Mesenchymal stem cell (in vitro differentiated cells and primary cell): ENCODE results near the gene ZNF618.

Source experiments
- DNase-seq: peaks from one replicate; pipeline ENCODE4 v3.0.0-alpha.2; 2013
- H2AFZ ChIP-seq: one replicate; pipeline ENCODE4 v1.6.1; 2013; ENCODE audit warnings: low read depth, mild to moderate bottlenecking, control low read depth, inconsistent platforms, low read length, moderate library complexity
- H2AK5ac ChIP-seq: 2 replicates; pipeline ENCODE4 v1.6.1; 2013; ENCODE audit warnings: low read length, moderate library complexity, mild to moderate bottlenecking, inconsistent platforms; ENCODE audit not compliant: severe bottlenecking
- H2BK120ac ChIP-seq: one replicate; pipeline ENCODE4 v1.6.1; 2013; ENCODE audit warnings: low read depth, mild to moderate bottlenecking, inconsistent platforms, low read length, moderate library complexity
- H2BK12ac ChIP-seq, 2 experiments: one replicate each; pipeline ENCODE4 v1.6.1; 2013; ENCODE audit warnings: inconsistent platforms in 2 of 2, low read length in 2 of 2, mild to moderate bottlenecking in 2 of 2, moderate library complexity in 2 of 2, control low read depth in 1 of 2
- H2BK15ac ChIP-seq: one replicate; pipeline ENCODE4 v1.6.1; 2013; ENCODE audit warnings: mild to moderate bottlenecking, low read depth, inconsistent platforms; ENCODE audit not compliant: poor library complexity, severe bottlenecking
- H2BK5ac ChIP-seq: 2 replicates; pipeline ENCODE4 v1.6.1; 2013; ENCODE audit warnings: low read depth, mild to moderate bottlenecking, low read length, control low read depth, inconsistent platforms; ENCODE audit not compliant: poor library complexity, severe bottlenecking
- H3K14ac ChIP-seq, 2 experiments: one replicate each; pipeline ENCODE4 v1.6.1; 2013; ENCODE audit warnings: inconsistent platforms in 2 of 2, low read length in 2 of 2, control low read depth in 1 of 2, mild to moderate bottlenecking in 1 of 2, moderate library complexity in 1 of 2
- H3K18ac ChIP-seq, 2 experiments: one replicate each; pipeline ENCODE4 v1.6.1; 2013; ENCODE audit warnings: inconsistent platforms in 2 of 2, low read length in 2 of 2, control low read depth in 1 of 2, low read depth in 1 of 2, mild to moderate bottlenecking in 1 of 2
- H3K23ac ChIP-seq, 2 experiments: one replicate each; pipeline ENCODE4 v1.6.1; 2013; ENCODE audit warnings: inconsistent platforms in 2 of 2, low read length in 2 of 2, mild to moderate bottlenecking in 2 of 2, moderate library complexity in 2 of 2, control low read depth in 1 of 2
- H3K27ac ChIP-seq: 2 replicates; pipeline ENCODE4 v1.5.1; 2013; ENCODE audit warnings: mild to moderate bottlenecking, moderate library complexity, low read length, control low read depth, inconsistent platforms; ENCODE audit not compliant: poor library complexity, severe bottlenecking
- H3K27me3 ChIP-seq, 2 experiments: 2 replicates each; pipeline versions ENCODE4 v1.6.1 to v1.7.0; 2013; ENCODE audit warnings: low read length in 2 of 2, mild to moderate bottlenecking in 2 of 2, moderate library complexity in 2 of 2, control low read depth in 1 of 2, inconsistent platforms in 1 of 2; ENCODE audit not compliant: control insufficient read depth in 1 of 2, insufficient read depth in 1 of 2
- H3K36me3 ChIP-seq, 2 experiments: 2 replicates each; pipeline versions ENCODE4 v1.6.1 to v1.7.0; 2013; ENCODE audit warnings: low read length in 2 of 2, control low read depth in 1 of 2, inconsistent platforms in 1 of 2, low read depth in 1 of 2, mild to moderate bottlenecking in 1 of 2; ENCODE audit not compliant: insufficient read depth in 2 of 2, control insufficient read depth in 1 of 2
- H3K4ac ChIP-seq, 2 experiments: one replicate each; pipeline ENCODE4 v1.6.1; 2013; ENCODE audit warnings: inconsistent platforms in 2 of 2, low read length in 2 of 2, mild to moderate bottlenecking in 2 of 2, moderate library complexity in 2 of 2, control low read depth in 1 of 2, low read depth in 1 of 2
- H3K4me1 ChIP-seq: 2 replicates; pipeline ENCODE4 v1.6.1; 2013; ENCODE audit warnings: low read depth, low read length, control low read depth; ENCODE audit not compliant: control insufficient read depth, insufficient read depth
- H3K4me2 ChIP-seq: 2 replicates; pipeline ENCODE4 v1.6.1; 2013; ENCODE audit warnings: low read length, mild to moderate bottlenecking, inconsistent platforms; ENCODE audit not compliant: poor library complexity, severe bottlenecking
- H3K4me3 ChIP-seq, 2 experiments: 2 replicates each; pipeline versions ENCODE4 v1.5.1 to v1.7.0; 2013; ENCODE audit warnings: low read length in 2 of 2, mild to moderate bottlenecking in 2 of 2, control low read depth in 1 of 2, low read depth in 1 of 2; ENCODE audit not compliant: insufficient read depth in 1 of 2
- H3K79me1 ChIP-seq: replicated peaks from 2 replicates; pipeline ENCODE4 v1.6.1; 2013; ENCODE audit warnings: mild to moderate bottlenecking, control low read depth, low read length, inconsistent platforms; ENCODE audit not compliant: poor library complexity, severe bottlenecking
- H3K9ac ChIP-seq: 2 replicates; pipeline ENCODE4 v1.7.0; 2013; ENCODE audit warnings: mild to moderate bottlenecking, low read length, moderate library complexity
- H3K9me3 ChIP-seq: 2 replicates; pipeline ENCODE4 v1.7.0; 2013; ENCODE audit warnings: mild to moderate bottlenecking, low read length; ENCODE audit not compliant: control insufficient read depth
- H4K8ac ChIP-seq: one replicate; pipeline ENCODE4 v1.6.1; 2013; ENCODE audit warnings: inconsistent platforms, mild to moderate bottlenecking, low read length, moderate library complexity
- H4K91ac ChIP-seq: one replicate; pipeline ENCODE4 v1.6.1; 2013; ENCODE audit warnings: mild to moderate bottlenecking, low read length, inconsistent platforms
- WGBS: methylation state at CpG from one replicate; pipeline ENCODE4 v1.1.7; 2013; ENCODE audit warnings: mixed read lengths; 5-methylcytosine and 5-hydroxymethylcytosine counted together

ZNF618 gene

DNA sequence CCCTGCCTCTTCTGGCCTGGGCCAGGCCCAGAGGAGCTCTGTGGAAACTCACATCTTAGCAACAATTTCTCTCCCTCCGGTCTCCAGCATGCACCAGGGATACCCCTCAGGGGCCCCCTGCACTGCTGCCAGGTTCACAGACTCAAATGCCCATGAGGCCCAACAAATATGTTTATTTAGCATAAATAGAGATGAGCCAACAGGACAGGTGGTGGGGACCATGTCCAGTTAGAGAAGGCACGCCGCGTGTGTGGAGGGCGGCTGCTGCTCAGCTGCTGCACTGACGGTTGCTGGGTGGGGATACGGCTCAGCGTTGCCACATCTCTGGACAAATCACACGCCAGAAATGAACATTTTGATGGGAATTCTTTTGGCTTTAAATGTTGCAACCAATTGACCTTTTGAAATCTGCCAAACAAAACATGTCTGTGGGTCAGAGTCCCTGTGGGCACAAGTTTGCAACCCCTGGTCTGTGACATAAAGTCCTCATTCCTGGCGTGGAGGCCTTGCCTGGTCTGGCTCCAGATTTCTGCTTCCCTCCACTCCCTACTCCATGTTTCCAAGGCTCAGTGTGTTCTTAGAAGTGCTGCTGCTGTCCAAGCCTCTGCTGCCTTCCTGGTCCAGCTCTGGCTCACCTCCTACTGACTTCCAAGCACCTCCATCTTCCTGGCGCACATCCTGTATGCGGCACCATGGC, 113.1 kb downstream of the ZNF618 start:
- Histone ChIP-seq H3K27me3 (no peaks in the 10 kb centered on the region), H2BK15ac (no peak overlapping the region), H3K4me1 (peaks cover 16% of the 10 kb centered on the region), H3K23ac (no peak overlapping the region), H2BK120ac (no peak overlapping the region), H2AK5ac (no peak overlapping the region), H2BK5ac (no peak overlapping the region), H4K8ac (no peak overlapping the region), H3K14ac (no peak overlapping the region), H3K79me1 (peaks cover 71% of the 10 kb centered on the region), H2BK12ac (no peak overlapping the region), H3K4ac (no peak overlapping the region), H3K9ac (no peak overlapping the region), H3K36me3 (peaks cover 46 to 77% of the 10 kb centered on the region in 2 experiments), H2AFZ (no peak overlapping the region), H3K27ac (no peak overlapping the region), H4K91ac (no peak overlapping the region), H3K18ac (no peak overlapping the region), H3K4me2 (no peak overlapping the region), H3K4me3 (no peak overlapping the region), H3K9me3 (no peaks in the 10 kb centered on the region)
- DNase-seq: no peak
- 97% methylated on average over 12 of the region's 12 CpGs for WGBS

- Histone ChIP-seq H3K79me1 (peaks cover 66% of the 10 kb centered on the region), H2BK15ac (no peak overlapping the region), H3K23ac (no peak overlapping the region), H2AFZ (no peak overlapping the region), H4K91ac (no peak overlapping the region), H3K27me3 (no peaks in the 10 kb centered on the region), H2AK5ac (no peak overlapping the region), H3K36me3 (peaks cover 39 to 71% of the 10 kb centered on the region in 2 experiments), H3K4me3 (no peak overlapping the region), H3K9ac (no peak overlapping the region), H3K4ac (no peak overlapping the region), H3K18ac (no peak overlapping the region), H3K27ac (no peak overlapping the region), H3K4me2 (no peak overlapping the region), H2BK12ac (no peak overlapping the region), H3K4me1 (peaks cover 9% of the 10 kb centered on the region), H4K8ac (no peak overlapping the region), H3K14ac (no peak overlapping the region), H2BK5ac (no peak overlapping the region), H2BK120ac (no peak overlapping the region), H3K9me3 (no peaks in the 10 kb centered on the region)
- WGBS: 97% methylated on average over 5 of the region's 5 CpGs
- no peak for DNase-seq
These were observed 113.8 kb downstream of the ZNF618 start for GRCh38 chr9:113989714-113990569.

GRCh38 chr9:113990570-113990907, 114.4 kb downstream of the ZNF618 start:
- Histone ChIP-seq H4K91ac (no peak overlapping the region), H2BK120ac (no peak overlapping the region), H3K36me3 (peaks cover 36 to 65% of the 10 kb centered on the region in 2 experiments), H3K23ac (no peak overlapping the region), H3K79me1 (peaks cover 60% of the 10 kb centered on the region), H3K14ac (no peak overlapping the region), H2BK15ac (no peak overlapping the region), H2BK12ac (no peak overlapping the region), H2BK5ac (no peak overlapping the region), H3K18ac (no peak overlapping the region), H2AK5ac (no peak overlapping the region), H3K27ac (no peak overlapping the region), H3K9ac (no peak overlapping the region), H3K4me3 (no peak overlapping the region), H2AFZ (no peak overlapping the region), H3K27me3 (no peaks in the 10 kb centered on the region), H3K4ac (no peak overlapping the region), H3K4me2 (no peak overlapping the region), H3K4me1 (peaks cover 9% of the 10 kb centered on the region), H4K8ac (no peak overlapping the region), H3K9me3 (no peaks in the 10 kb centered on the region)
- DNase-seq: no peak
- 90% methylated on average over 8 of the region's 8 CpGs for WGBS

DNA sequence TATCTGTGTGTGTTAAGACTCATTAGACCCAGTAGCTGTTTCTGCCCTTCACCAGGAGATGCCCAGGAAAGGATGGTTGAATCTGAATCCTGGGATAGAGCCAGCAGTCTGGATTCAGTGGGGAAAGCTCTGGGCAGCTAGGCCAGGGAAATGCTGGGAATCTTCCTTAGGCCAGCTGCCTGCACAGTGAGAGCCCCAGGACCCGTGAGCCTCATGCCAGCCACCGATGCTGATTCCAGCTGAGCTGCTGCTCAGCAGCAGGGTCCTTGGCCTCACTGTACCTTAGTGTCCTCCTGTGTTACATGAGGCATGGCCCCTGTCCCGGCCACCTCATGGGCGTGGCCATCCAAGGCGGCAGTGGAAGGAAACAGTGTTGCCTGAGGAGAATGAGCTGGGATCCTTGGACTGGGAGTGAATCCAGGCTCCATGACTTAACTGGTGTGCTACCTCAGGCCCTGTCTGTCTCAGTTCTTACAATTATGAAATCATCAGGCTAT, 114.9 kb downstream of the ZNF618 start:
- no peak overlapping the region for H2BK12ac ChIP-seq
- no peak overlapping the region for H3K4ac ChIP-seq
- H3K27ac ChIP-seq: no peak overlapping the region
- H3K4me2 ChIP-seq: no peak overlapping the region
- no peaks in the 10 kb centered on the region for H3K27me3 ChIP-seq
- no peak for DNase-seq
- H3K14ac ChIP-seq: no peak overlapping the region
- H4K8ac ChIP-seq: no peak overlapping the region
- H3K9me3 ChIP-seq: no peaks in the 10 kb centered on the region
- peaks cover 38 to 63% of the 10 kb centered on the region in 2 experiments for H3K36me3 ChIP-seq
- H3K79me1 ChIP-seq: peaks cover 62% of the 10 kb centered on the region
- H3K9ac ChIP-seq: no peak overlapping the region
- no peak overlapping the region for H4K91ac ChIP-seq
- no peak overlapping the region for H3K23ac ChIP-seq
- H2BK120ac ChIP-seq: no peak overlapping the region
- H3K18ac ChIP-seq: no peak overlapping the region
- no peak overlapping the region for H2BK5ac ChIP-seq
- H3K4me3 ChIP-seq: no peak overlapping the region
- H2AFZ ChIP-seq: no peak overlapping the region
- WGBS: 96% methylated on average over 5 of the region's 5 CpGs
- peaks cover 8% of the 10 kb centered on the region for H3K4me1 ChIP-seq
- H2AK5ac ChIP-seq: no peak overlapping the region
- H2BK15ac ChIP-seq: no peak overlapping the region
